HG02623 (cell line): ENCODE data around the gene MARCHF3.

Experiments
- ATAC-seq: cut with Tn5 transposase; IDR thresholded peaks from one replicate; pipeline ENCODE4 v1.9.1; 2021; ENCODE audit warnings: moderate library complexity; ENCODE audit not compliant: unreplicated experiment

The MARCHF3 gene

DNA sequence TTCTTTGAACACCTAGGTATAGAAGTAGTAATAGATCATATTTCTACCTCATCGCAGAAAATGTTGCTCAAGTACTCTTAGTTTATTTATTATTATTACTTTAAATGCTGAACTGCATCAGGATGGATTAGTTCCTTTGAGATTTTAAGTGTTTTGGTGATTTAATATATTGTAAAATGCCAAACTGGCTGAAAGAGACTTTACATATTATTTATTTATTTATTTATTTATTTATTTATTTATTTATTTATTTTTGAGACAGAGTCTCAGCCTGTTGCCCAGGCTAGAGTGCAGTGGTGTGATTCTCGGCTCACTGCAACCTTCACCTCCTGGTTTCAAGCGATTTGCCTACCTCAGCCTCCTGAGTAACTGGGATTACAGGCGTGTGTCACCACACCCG, 211.1 kb downstream of the MARCHF3 start:
- no peak for ATAC-seq

DNA sequence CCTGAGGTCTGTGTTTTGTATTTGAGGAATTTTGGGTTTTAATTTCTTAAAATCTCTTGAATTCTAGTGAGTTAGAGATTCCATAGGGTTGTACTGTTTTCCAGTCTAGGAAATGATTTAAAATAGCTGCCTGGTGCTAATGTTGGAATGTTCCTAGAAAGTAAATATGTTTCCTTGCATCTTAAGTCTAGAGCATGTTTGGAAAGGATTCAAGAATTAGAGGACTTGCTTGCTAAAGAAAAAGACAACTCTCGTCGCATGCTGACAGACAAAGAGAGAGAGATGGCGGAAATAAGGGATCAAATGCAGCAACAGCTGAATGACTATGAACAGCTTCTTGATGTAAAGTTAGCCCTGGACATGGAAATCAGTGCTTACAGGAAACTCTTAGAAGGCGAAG, 211.6 kb downstream of the MARCHF3 start:
- no peak for ATAC-seq
